DND-41 (cell line): ENCODE measurements around the gene DST.

Source experiments
- CTCF ChIP-seq: IDR thresholded peaks from 2 replicates; pipeline ENCODE4 v1.5.1; 2012; ENCODE audit warnings: borderline replicate concordance, low read length, moderate library complexity, mild to moderate bottlenecking; ENCODE audit not compliant: poor library complexity, severe bottlenecking; ENCODE audit errors: extremely low read depth
- EZH2 ChIP-seq: IDR thresholded peaks from 3 replicates; pipeline ENCODE4 v1.6.1; 2012; ENCODE audit warnings: borderline replicate concordance, low read depth, mild to moderate bottlenecking, moderate library complexity, low read length, inconsistent platforms; ENCODE audit not compliant: severe bottlenecking

DNA sequence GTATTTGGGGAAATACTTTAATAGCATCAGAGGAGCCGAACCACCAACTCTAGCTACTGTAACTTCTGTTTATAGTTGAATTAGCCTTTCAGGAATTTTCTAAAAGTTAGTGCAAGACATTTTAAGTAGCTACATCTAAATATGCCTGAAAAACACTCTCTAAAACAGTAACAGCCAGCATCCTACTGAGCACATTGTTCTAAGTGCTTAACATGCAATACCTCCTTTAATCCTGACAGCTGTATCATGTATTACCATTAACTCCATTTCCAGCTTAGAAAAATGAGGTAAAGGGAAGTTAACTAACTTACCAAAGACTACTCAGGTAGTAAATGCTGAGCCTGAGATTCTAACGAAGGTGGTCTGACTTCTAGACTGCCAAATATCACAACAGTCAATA, 120.7 kb downstream of the DST start:
- TF ChIP-seq CTCF = no peak
- no peak for TF ChIP-seq EZH2
